GM13977 (cell line): Measurements from ENCODE around the gene JOSD2.
"Not testable (repeated sequence)": the region's sequence is repeated elsewhere in the genome, so short reads cannot be mapped to it uniquely, and the experiment has no call there.

Experiments used
- DNase-seq: peaks from one replicate; pipeline ENCODE4 v3.0.0; 2012; ENCODE audit warnings: low spot score
- CTCF ChIP-seq: IDR thresholded peaks from 2 replicates; pipeline ENCODE4 v1.5.1; 2012; ENCODE audit warnings: mild to moderate bottlenecking, control low read depth; ENCODE audit not compliant: insufficient read depth; ENCODE audit errors: extremely low read depth, missing control alignments
- in situ Hi-C: fragments of 300-500 bp; cut with MboI; formaldehyde crosslinking; loops from one replicate; pipeline ENCODE4 v1.12.0; 2022; ENCODE audit warnings: low sequenced_read_pairs, low pct_unique_long_range_greater_than_20kb, mixed read lengths, inconsistent platforms; ENCODE audit not compliant: unreplicated experiment

JOSD2 gene

GRCh38 chr19:50535672-50536187 is 24.7 kb upstream of the JOSD2 start:
- in situ Hi-C loops, result loop anchor here (25.0 kb wide), 1 partner anchor 252 kb away; the partner anchor contains the start of gene ACP4
- no peak for TF ChIP-seq CTCF

GRCh38 chr19:50534478-50534877 is 23.5 kb upstream of the JOSD2 start:
- no peak for TF ChIP-seq CTCF
- in situ Hi-C loops, result loop anchor here (25.0 kb wide), 1 partner anchor 253 kb away; the partner anchor contains the start of gene ACP4
- peak; percentile 76 for DNase-seq

More at GRCh38 chr19:50535672-50536187, 24.7 kb upstream of the JOSD2 start:
- DNase-seq, result no peak

- no peak for TF ChIP-seq CTCF
- no peak for DNase-seq
- in situ Hi-C loops, result loop anchor here (25.0 kb wide), 1 partner anchor 254 kb away; the partner anchor contains the start of gene ACP4
Observed at GRCh38 chr19:50532952-50533351, 22.0 kb upstream of the JOSD2 start.

- TF ChIP-seq CTCF, result no peak
- DNase-seq, result no peak
- in situ Hi-C loops, result loop anchor here (25.0 kb wide), 1 partner anchor 256 kb away; the partner anchor contains the start of gene ACP4
Observed at GRCh38 chr19:50531171-50531612, 20.2 kb upstream of the JOSD2 start.

GRCh38 chr19:50528052-50528451 is 17.1 kb upstream of the JOSD2 start:
- in situ Hi-C loops, result loop anchor here (25.0 kb wide), 1 partner anchor 259 kb away; the partner anchor contains the start of gene ACP4
- not testable (repeated sequence) for DNase-seq

- in situ Hi-C loops, result no loop called here
- no peak for DNase-seq
- TF ChIP-seq CTCF, result no peak
Observed at GRCh38 chr19:50522881-50523280, 11.9 kb upstream of the JOSD2 start.

- TF ChIP-seq CTCF, result no peak
- DNase-seq, result no peak
- in situ Hi-C loops, result no loop called here
Observed at GRCh38 chr19:50520822-50521465, 10.0 kb upstream of the JOSD2 start.
